Suprapubic skin (tissue), 4 donors: ENCODE results near the gene NAV3. TPM values are rescaled to one million over a fixed set of nuclear protein-coding genes. Genes with fewer than 3 reads are reported as not detected.

Source experiments
- DNase-seq, 2 donors: peaks; one replicate each; pipeline ENCODE4 v3.0.0-alpha.2; 2019; ENCODE audit warnings: low spot score in 2 of 2
- H3K27ac ChIP-seq: fragments of 200-600 bp; sonication (generic); one replicate; pipeline ENCODE4 v1.5.1; 2019
- H3K27me3 ChIP-seq: fragments of 200-600 bp; sonication (generic); one replicate; pipeline ENCODE4 v1.5.1; 2019
- H3K36me3 ChIP-seq: fragments of 200-600 bp; sonication (generic); one replicate; pipeline ENCODE4 v1.5.1; 2019
- H3K4me1 ChIP-seq: fragments of 200-600 bp; sonication (generic); one replicate; pipeline ENCODE4 v1.5.1; 2019
- H3K4me3 ChIP-seq: fragments of 200-600 bp; sonication (generic); one replicate; pipeline ENCODE4 v1.5.1; 2019; ENCODE audit warnings: mild to moderate bottlenecking
- H3K9me3 ChIP-seq: fragments of 200-600 bp; sonication (generic); one replicate; pipeline ENCODE4 v1.5.1; 2019
- CTCF ChIP-seq, 2 donors: fragments of 200-600 bp in 1 of 2; fragments of 450-650 bp in 1 of 2; sonication (generic) in 1 of 2; IDR thresholded peaks; one replicate each; pipeline ENCODE4 v1.5.1; 2016 to 2019; ENCODE audit warnings: antibody characterized with exemption in 2 of 2, mild to moderate bottlenecking in 1 of 2, moderate library complexity in 1 of 2
- EP300 ChIP-seq: sonication (generic); formaldehyde crosslinking; IDR thresholded peaks from one replicate; pipeline ENCODE4 v1.6.1; 2017; ENCODE audit warnings: antibody characterized with exemption
- POLR2A ChIP-seq, 2 donors: fragments of 450-650 bp; IDR thresholded peaks; one replicate each; pipeline ENCODE4 v1.6.1; 2017; ENCODE audit warnings: antibody characterized with exemption in 2 of 2, mild to moderate bottlenecking in 2 of 2, moderate library complexity in 2 of 2
- POLR2AphosphoS5 ChIP-seq, 3 donors: sonication (generic); formaldehyde crosslinking; IDR thresholded peaks; one replicate each; pipeline ENCODE4 v1.6.1; 2017; ENCODE audit warnings: antibody characterized with exemption in 3 of 3
- WGBS: methylation state at CpG from one replicate; pipeline ENCODE4 v1.1.5; 2018; 5-methylcytosine and 5-hydroxymethylcytosine counted together
- total RNA-seq, 4 donors: library from RNA; depleted of rRNA; stranded (reverse); fragments of >200 nt; gene quantifications; one replicate each; pipeline ENCODE4 v1.1.0, GENCODE V29; 2016

The NAV3 gene
- total RNA-seq, 4 donors from 2014 or later = 11.7 to 20.9 (median 15.7) TPM

- no peak overlapping the region for H3K27ac ChIP-seq
- no peaks in the 10 kb centered on the region for H3K9me3 ChIP-seq
- no peak overlapping the region for H3K4me3 ChIP-seq
- H3K27me3 ChIP-seq = no peaks in the 10 kb centered on the region
- TF ChIP-seq POLR2A (IDR thresholded peaks at IDR 0.05) (no peak), CTCF (IDR thresholded peaks at IDR 0.05) (no peak), EP300 (no peak), POLR2AphosphoS5 (IDR thresholded peaks at IDR 0.05) (no peak)
- no peaks in the 10 kb centered on the region for H3K36me3 ChIP-seq
- peaks cover 13% of the 10 kb centered on the region for H3K4me1 ChIP-seq
- WGBS = 51% methylated on average over 2 of the region's 2 CpGs
- no peak for DNase-seq
These were observed 287.8 kb downstream of the NAV3 start for GRCh38 chr12:78118486-78118885.

GRCh38 chr12:78119351-78119918, 288.7 kb downstream of the NAV3 start:
- H3K36me3 ChIP-seq = no peaks in the 10 kb centered on the region
- WGBS = 58% methylated on average over 12 of the region's 12 CpGs
- DNase-seq = peak in 1 of 2 donors; percentile 64
- H3K27ac ChIP-seq = no peak overlapping the region
- no peak overlapping the region for H3K4me3 ChIP-seq
- peaks cover 13% of the 10 kb centered on the region for H3K4me1 ChIP-seq
- no peaks in the 10 kb centered on the region for H3K27me3 ChIP-seq
- no peak for TF ChIP-seq CTCF (IDR thresholded peaks at IDR 0.05)
- peak in 1 of 3 donors; percentile 19 for TF ChIP-seq POLR2AphosphoS5 (IDR thresholded peaks at IDR 0.05)
- no peaks in the 10 kb centered on the region for H3K9me3 ChIP-seq

- no peak for DNase-seq
- Histone ChIP-seq H3K4me3 (no peak overlapping the region), H3K27me3 (no peaks in the 10 kb centered on the region), H3K4me1 (peaks cover 13% of the 10 kb centered on the region), H3K36me3 (no peaks in the 10 kb centered on the region), H3K9me3 (no peaks in the 10 kb centered on the region), H3K27ac (no peak overlapping the region)
- no peak for TF ChIP-seq EP300
- no peak for TF ChIP-seq POLR2AphosphoS5 (IDR thresholded peaks at IDR 0.05)
- TF ChIP-seq POLR2A (IDR thresholded peaks at IDR 0.05) = no peak
- no peak for TF ChIP-seq CTCF (IDR thresholded peaks at IDR 0.05)
These were observed 289.6 kb downstream of the NAV3 start for GRCh38 chr12:78120306-78120705.

- TF ChIP-seq CTCF (IDR thresholded peaks at IDR 0.05) (no peak), EP300 (no peak), POLR2A (IDR thresholded peaks at IDR 0.05) (no peak), POLR2AphosphoS5 (IDR thresholded peaks at IDR 0.05) (no peak)
- WGBS = 51% methylated on average over 6 of the region's 6 CpGs
- H3K27me3 ChIP-seq = no peaks in the 10 kb centered on the region
- H3K4me3 ChIP-seq = no peak overlapping the region
- H3K9me3 ChIP-seq = no peaks in the 10 kb centered on the region
- no peak overlapping the region for H3K27ac ChIP-seq
- DNase-seq = no peak
- no peaks in the 10 kb centered on the region for H3K36me3 ChIP-seq
- peaks cover 13% of the 10 kb centered on the region for H3K4me1 ChIP-seq
These were observed 290.3 kb downstream of the NAV3 start for GRCh38 chr12:78120866-78121560.

- H3K36me3 ChIP-seq = no peaks in the 10 kb centered on the region
- no peaks in the 10 kb centered on the region for H3K27me3 ChIP-seq
- DNase-seq = no peak
- WGBS = 97% methylated on average over 13 of the region's 16 CpGs
- peaks cover 13% of the 10 kb centered on the region for H3K4me1 ChIP-seq
- no peak for TF ChIP-seq POLR2AphosphoS5 (IDR thresholded peaks at IDR 0.05)
- no peak for TF ChIP-seq POLR2A (IDR thresholded peaks at IDR 0.05)
- TF ChIP-seq CTCF (IDR thresholded peaks at IDR 0.05) = no peak
- no peak for TF ChIP-seq EP300
- no peak overlapping the region for H3K27ac ChIP-seq
- no peak overlapping the region for H3K4me3 ChIP-seq
- H3K9me3 ChIP-seq = no peaks in the 10 kb centered on the region
These were observed 291.4 kb downstream of the NAV3 start for GRCh38 chr12:78121969-78122610.
